G401.6 (cell line): ENCODE data around the gene ITGA8.
"Not testable (repeated sequence)": the region's sequence is repeated elsewhere in the genome, so short reads cannot be mapped to it uniquely, and the experiment has no call there.

ENCODE experiments used
- FAIRE-seq: peaks from 2 replicates; lab custom pipeline; 2012; peaks lifted over from hg19 to GRCh38; lab: Jason Lieb, UNC

Gene ITGA8

GRCh38 chr10:15678851-15679250 lies 40.9 kb downstream of the ITGA8 start:
- no peak for FAIRE-seq

DNA sequence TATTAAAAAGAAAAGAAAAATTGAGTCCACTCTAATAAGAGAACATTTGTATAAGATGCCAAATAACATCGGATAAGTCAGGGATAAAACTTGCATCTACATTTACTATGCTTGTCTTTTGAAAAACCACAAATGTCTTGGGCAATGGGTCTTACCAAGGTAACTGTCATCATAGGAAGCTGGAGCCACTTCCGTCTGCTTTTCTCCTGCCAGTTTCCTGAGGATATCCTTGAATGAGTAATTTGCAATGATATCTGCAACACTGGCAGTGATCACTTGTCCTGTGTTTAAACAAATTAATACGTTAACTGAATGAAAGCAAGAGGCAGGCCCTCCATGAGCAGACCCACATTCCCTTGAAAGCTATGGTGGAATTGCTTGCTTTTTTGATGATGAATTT lies 47.3 kb downstream of the ITGA8 start:
- no peak for FAIRE-seq

GRCh38 chr10:15670880-15671279 lies 48.8 kb downstream of the ITGA8 start:
- no peak for FAIRE-seq

GRCh38 chr10:15661574-15661973 lies 58.1 kb downstream of the ITGA8 start:
- no peak for FAIRE-seq

DNA sequence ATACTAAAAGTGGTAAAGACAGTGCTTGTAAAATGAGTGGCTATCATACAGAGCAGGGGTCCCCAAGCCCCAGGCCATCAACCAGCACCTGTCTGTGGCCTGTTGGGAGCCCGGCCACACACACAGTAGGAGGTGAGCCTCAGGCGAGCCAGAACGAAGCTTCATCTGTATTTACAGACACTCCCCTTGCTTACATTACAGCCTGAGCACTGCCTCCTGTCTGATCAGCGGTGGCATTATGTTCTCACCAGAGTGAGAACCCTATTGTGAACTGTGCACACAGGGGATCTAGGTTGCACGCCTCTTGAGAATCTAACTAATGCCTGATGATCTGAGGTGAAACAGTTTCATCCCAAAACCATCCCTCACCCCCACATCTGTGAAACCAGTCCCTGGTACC lies 58.7 kb downstream of the ITGA8 start:
- no peak for FAIRE-seq

DNA sequence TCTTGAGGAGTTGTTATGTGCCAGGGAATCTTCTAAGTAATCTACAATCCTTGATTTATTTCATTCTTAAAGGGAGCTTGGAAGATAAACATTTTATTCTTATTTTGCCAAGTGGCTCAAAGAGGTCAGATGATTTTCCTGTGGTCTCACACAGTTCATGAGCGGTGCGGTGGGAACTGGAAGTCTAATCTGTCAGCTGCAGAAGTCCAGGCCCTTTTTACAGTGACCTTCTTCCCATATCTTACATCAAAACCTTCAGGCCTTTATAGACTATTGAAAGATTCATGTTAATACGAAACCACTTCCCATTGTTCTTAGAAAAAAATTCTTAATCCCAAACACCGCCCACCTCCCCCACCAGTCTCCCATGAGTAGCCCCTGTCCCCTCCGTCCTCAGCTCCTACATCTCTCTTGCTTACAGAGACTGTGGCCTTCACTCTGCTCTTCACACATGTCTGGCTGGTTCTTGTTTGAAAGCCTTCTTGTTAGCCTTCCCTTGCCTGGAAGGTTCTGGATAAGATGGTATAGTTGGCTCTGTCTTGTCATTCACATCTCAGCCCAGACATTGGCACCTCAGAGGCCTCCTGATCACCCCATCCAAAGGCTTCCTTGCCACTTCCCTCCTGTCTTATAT lies 61.5 kb downstream of the ITGA8 start:
- no peak for FAIRE-seq

DNA sequence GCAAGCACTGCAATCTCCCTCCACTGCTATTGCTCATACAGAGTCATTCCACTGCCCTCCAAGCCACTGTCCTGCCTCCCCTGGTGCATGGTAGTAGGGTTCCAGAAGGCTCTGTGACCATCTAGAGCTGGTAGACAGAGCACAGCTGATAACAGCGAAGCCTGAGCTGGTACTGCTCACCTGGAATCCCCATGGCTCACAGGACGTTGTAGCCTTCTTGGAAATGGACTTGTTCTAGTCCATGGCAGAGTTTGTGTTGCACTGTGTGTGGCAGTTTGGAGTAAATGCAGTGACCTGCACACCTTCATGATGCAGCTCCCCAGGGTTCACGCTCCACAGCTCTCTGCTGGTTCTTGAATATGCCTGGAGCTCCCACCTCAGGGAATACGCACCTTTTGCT lies 67.0 kb downstream of the ITGA8 start:
- FAIRE-seq = no peak

DNA sequence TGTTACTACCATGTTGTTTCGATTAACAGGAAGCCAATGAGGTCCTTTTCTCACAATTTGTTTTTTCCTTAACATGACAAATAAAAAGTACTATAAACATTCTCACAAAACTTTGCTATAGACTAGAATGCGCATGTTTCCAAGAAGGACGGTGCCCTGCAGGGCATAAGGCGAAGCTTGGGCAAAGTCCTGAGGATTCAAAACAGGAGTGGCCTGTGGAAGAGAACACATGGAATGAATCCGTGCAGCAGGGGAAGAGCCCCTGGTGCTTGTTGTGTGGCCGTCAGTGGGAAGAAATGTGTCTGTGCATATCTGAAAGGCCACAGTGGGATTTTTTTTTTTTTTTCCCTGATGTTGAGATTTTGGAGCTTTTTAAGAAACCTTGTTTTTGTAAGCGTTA lies 67.6 kb downstream of the ITGA8 start:
- no peak for FAIRE-seq

DNA sequence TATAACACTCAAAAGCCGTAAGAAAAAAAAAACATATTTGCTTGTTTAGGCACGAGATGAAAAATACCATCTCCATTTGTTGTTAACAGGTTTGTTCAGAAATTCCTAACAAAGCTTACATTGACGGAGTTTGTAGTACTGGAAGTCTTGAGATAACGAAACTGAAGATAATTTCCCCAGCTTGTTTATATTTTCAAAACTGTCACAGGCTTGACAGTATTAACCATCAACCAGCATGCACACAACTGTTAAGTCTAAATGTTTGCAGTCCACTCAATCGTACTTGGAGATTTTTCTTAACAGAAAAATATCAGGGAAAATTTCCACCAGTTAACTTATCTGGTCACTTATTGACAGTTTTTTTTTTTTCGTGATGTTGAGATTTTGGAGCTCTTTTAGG lies 68.5 kb downstream of the ITGA8 start:
- FAIRE-seq = no peak

GRCh38 chr10:15642095-15642494 lies 77.6 kb downstream of the ITGA8 start:
- FAIRE-seq = no peak

DNA sequence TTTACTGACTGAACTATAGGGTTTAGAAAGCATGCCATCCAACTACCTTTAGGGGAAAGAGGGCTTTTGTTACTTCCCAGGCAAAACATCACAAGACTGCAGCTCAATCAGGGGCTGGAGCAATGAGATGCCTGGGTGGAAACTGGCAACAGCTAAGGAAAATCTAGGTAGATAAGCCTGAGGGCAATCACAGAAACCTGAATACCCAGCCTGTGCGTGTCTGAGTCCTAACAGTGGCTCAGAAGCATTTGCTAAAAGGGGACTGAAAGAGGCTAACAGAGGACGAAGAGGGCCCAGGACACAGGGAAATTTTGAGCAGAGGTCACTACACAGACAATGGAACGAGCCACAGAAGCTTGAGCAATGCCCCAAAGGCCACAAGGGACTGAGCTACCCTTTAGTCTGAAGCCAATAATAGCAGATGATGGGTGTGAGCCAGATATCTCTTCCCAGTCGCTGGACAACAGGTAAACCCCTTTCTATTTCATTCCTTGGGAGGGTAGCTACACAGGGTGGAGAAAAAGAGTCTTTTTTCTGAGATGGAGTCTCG lies 79.1 kb downstream of the ITGA8 start:
- FAIRE-seq = no peak

GRCh38 chr10:15636446-15636845 lies 83.3 kb downstream of the ITGA8 start:
- no peak for FAIRE-seq

GRCh38 chr10:15632456-15633091 lies 87.1 kb downstream of the ITGA8 start:
- FAIRE-seq = no peak

DNA sequence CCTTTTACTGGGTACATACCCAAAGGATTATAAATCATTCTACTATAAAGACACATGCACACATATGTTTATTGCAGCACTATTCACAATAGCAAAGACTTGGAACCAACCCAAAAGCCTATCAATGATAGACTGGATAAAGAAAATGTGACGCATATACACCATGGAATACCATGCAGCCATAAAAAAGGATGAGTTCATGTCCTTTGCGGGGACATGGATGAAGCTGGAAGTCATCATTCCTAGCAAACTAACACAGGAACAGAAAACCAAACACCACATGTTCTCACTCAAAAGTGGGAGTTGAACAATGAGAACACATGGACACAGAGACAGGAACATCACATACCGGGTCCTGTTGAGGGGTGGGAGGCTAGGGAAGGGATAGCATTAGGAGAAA lies 88.5 kb downstream of the ITGA8 start:
- not testable (repeated sequence) for FAIRE-seq

- FAIRE-seq = no peak
These were observed 89.4 kb downstream of the ITGA8 start for GRCh38 chr10:15630353-15630752.

- FAIRE-seq = no peak
These were observed 92.0 kb downstream of the ITGA8 start for GRCh38 chr10:15627617-15628196.

DNA sequence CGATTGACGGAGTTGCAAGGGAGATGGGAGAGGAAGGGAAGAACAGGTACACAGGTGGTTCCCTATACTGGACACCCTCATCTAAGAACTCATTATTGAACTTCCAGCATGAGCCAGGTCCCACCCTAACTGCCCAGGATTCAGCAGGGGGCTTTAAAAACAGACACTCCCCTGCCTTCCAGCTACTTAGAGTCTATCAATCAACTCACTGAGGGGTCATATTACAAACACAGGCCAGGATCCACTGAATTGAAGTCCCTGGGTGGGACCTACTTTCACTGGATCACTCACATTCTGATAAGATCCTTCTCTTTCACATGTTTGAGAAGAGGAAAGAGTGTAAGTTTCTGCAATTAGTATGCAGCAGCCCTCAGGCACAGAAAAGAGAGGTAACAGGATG lies 92.8 kb downstream of the ITGA8 start:
- FAIRE-seq = no peak

GRCh38 chr10:15625261-15625660 lies 94.5 kb downstream of the ITGA8 start:
- FAIRE-seq = no peak

GRCh38 chr10:15624401-15625196 lies 95.1 kb downstream of the ITGA8 start:
- FAIRE-seq = no peak

DNA sequence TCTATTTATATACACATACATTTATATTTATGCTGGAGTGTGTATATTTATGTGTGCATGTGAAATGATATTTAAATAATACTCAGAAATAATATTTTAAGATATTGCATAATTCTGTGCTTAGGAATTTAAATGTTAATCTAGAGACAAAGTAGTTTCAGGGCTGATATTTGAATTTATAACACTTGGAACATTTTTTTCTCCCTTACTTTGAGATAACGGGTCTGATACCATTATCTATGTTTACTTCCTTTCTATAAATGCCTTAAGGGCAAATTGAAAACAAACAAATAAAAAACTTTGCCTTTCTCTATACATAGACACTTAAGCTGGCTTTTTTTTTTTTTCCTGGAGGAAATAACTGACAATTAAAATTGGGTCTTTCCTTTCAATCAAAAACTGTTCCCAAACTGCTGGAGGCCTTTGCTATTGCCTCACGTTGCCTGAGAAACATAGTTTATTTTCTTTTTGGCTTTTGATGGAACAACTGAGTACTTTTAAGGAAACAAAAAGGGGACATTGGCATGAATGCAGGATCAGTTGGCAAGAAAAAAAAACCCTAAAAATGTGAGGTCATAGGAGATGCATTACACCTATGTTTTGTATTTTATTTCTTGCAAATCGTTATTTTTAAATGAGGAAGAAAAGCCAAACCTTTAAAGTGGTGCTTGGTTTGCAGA lies 98.7 kb downstream of the ITGA8 start:
- no peak for FAIRE-seq

DNA sequence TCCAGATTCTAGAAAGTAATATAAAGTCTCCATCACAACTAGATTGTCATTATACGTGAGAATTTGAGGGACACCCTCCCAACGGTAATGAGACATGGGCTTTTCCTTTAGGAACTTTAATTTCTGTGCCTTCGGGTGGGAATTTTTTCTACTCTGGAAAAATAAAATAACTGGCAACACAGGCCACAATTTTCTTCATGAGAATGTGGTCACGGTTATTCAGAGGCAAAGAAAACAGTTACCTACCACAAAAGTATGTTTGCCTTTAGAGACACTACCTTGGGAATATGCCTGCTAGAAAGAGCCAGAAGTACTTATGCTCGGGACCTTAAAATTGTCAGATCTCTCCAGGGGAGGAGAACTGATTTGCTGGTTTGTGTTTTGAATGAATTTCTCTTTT lies 99.4 kb downstream of the ITGA8 start:
- FAIRE-seq = no peak

GRCh38 chr10:15609246-15609645 lies 110.5 kb downstream of the ITGA8 start:
- FAIRE-seq = no peak
